A549 (cell line): ENCODE results near the gene SEC16A. TPM values are rescaled to one million over a fixed set of nuclear protein-coding genes. Genes with fewer than 3 reads are reported as not detected.
A peak's percentile ranks its signal among the peaks of the same experiment; 100 is the strongest.
"Not testable (repeated sequence)": the region's sequence is repeated elsewhere in the genome, so short reads cannot be mapped to it uniquely, and the experiment has no call there.

ENCODE experiments used
- ATAC-seq, 2 experiments: fragments of 200-7000 bp in 1 of 2; fragments of >200 bp in 1 of 2; cut with Nextera tagmentation in 1 of 2; cut with Tn5 transposase in 1 of 2; 3 replicates each; pipeline versions ENCODE4 v1.8.0 to v1.9.1; 2018 to 2020; ENCODE audit warnings: mild to moderate bottlenecking in 1 of 2, moderate library complexity in 1 of 2
- CTCF ChIA-PET: fragments of 300-600 bp; sonication (Branson Sonifier 250); formaldehyde crosslinking; extraction: SDS; loops from one replicate; lab custom pipeline; 2021; ENCODE audit warnings: antibody characterized with exemption, inconsistent platforms; lab: Yijun Ruan, JAX
- POLR2A ChIA-PET: fragments of 350-600 bp; formaldehyde crosslinking; extraction: SDS; loops from one replicate; lab custom pipeline; 2021; ENCODE audit warnings: antibody characterized with exemption, inconsistent platforms; lab: Yijun Ruan, JAX
- DNase-seq, 2 experiments: peaks; one replicate each; pipeline versions ENCODE4 v3.0.0 to v3.0.0-alpha.2; 2011 to 2016; ENCODE audit warnings: low read depth in 1 of 2, low spot score in 1 of 2
- FAIRE-seq: peaks from 2 replicates; lab custom pipeline; 2011; peaks lifted over from hg19 to GRCh38; lab: Jason Lieb, UNC
- H3K27ac ChIP-seq, 2 experiments: fragments of >200 bp; sonication (Bioruptor Twin); formaldehyde crosslinking; 3 replicates each; pipeline ENCODE4 v1.5.1; 2016 to 2017
- H3K4me1 ChIP-seq: fragments of >200 bp; sonication (Bioruptor Twin); formaldehyde crosslinking; 3 replicates; pipeline ENCODE4 v1.6.1; 2016
- H3K4me2 ChIP-seq: fragments of >200 bp; sonication (Bioruptor Twin); formaldehyde crosslinking; 3 replicates; pipeline ENCODE4 v1.6.1; 2016
- H3K4me3 ChIP-seq: fragments of >200 bp; sonication (Bioruptor Twin); formaldehyde crosslinking; 3 replicates; pipeline ENCODE4 v1.5.1; 2016
- H3K9me3 ChIP-seq: fragments of >200 bp; sonication (Bioruptor Twin); formaldehyde crosslinking; 3 replicates; pipeline ENCODE4 v1.6.1; 2016
- BCL3 ChIP-seq: fragments of >200 bp; sonication (Bioruptor Twin); formaldehyde crosslinking; IDR thresholded peaks from 3 replicates; pipeline ENCODE4 v1.6.1; 2016
- CHD2 ChIP-seq: fragments of 150-350 bp; IDR thresholded peaks from 2 replicates; pipeline ENCODE4 v1.6.1; 2014; ENCODE audit warnings: low read length; ENCODE audit not compliant: partially characterized antibody
- EHF ChIP-seq: fragments of 250-450 bp; sonication (Bioruptor Pico); IDR thresholded peaks from 2 replicates; pipeline ENCODE4 v1.5.0; 2020; ENCODE audit warnings: mild to moderate bottlenecking
- ESRRA ChIP-seq: fragments of 150-350 bp; IDR thresholded peaks from 2 replicates; pipeline ENCODE4 v1.6.1; 2014; ENCODE audit warnings: mild to moderate bottlenecking, low read length, borderline replicate concordance
- FOSL2 ChIP-seq, 2 experiments: fragments of 450-650 bp in 1 of 2; fragments of >200 bp in 1 of 2; sonication (Bioruptor Twin) in 1 of 2; formaldehyde crosslinking; IDR thresholded peaks; 2 replicates each; pipeline versions ENCODE4 v1.5.0 to v1.6.1; 2016 to 2020; ENCODE audit warnings: mild to moderate bottlenecking in 1 of 2, moderate library complexity in 1 of 2
- HOXA7 ChIP-seq: fragments of 250-450 bp; sonication (Bioruptor Pico); IDR thresholded peaks from 2 replicates; pipeline ENCODE4 v1.5.0; 2020; ENCODE audit warnings: mild to moderate bottlenecking, moderate library complexity
- JUN ChIP-seq, 2 experiments: fragments of >200 bp; sonication (Bioruptor Twin); formaldehyde crosslinking; IDR thresholded peaks; 2 replicates in 1 of 2; 3 replicates in 1 of 2; pipeline ENCODE4 v1.6.1; 2016 to 2017
- NR3C1 ChIP-seq: fragments of >200 bp; sonication (Bioruptor Twin); formaldehyde crosslinking; IDR thresholded peaks from 3 replicates; pipeline ENCODE4 v1.6.1; 2017
- PHF8 ChIP-seq: fragments of 200-600 bp; sonication (generic); IDR thresholded peaks from 2 replicates; pipeline ENCODE4 v1.6.1; 2016; ENCODE audit warnings: low read depth, mild to moderate bottlenecking, antibody characterized with exemption, moderate library complexity, borderline replicate concordance
- RAD21 ChIP-seq, 2 experiments: fragments of >200 bp in 1 of 2; sonication (Bioruptor Twin) in 1 of 2; formaldehyde crosslinking in 1 of 2; IDR thresholded peaks in 1 of 2; conservative IDR thresholded peaks in 1 of 2; 2 replicates in 1 of 2; 3 replicates in 1 of 2; pipeline ENCODE4 v1.6.1; 2012 to 2018; ENCODE audit warnings: inconsistent platforms in 1 of 2
- RFX5 ChIP-seq: fragments of 450-650 bp; IDR thresholded peaks from 2 replicates; pipeline ENCODE4 v1.7.1; 2014; ENCODE audit warnings: antibody characterized with exemption, mild to moderate bottlenecking, moderate library complexity
- RNF2 ChIP-seq: fragments of 200-600 bp; sonication (generic); IDR thresholded peaks from 2 replicates; pipeline ENCODE4 v1.6.1; 2016; ENCODE audit warnings: low read depth, mild to moderate bottlenecking, antibody characterized with exemption, moderate library complexity, borderline replicate concordance
- ZNF302 ChIP-seq: fragments of 250-450 bp; sonication (Bioruptor Pico); IDR thresholded peaks from 2 replicates; pipeline ENCODE4 v1.9.0; 2021; ENCODE audit warnings: inconsistent platforms, mild to moderate bottlenecking, moderate library complexity
- ZSCAN20 ChIP-seq: fragments of 250-450 bp; sonication (Bioruptor Pico); IDR thresholded peaks from 2 replicates; pipeline ENCODE4 v1.8.0; 2022; ENCODE audit warnings: mild to moderate bottlenecking, moderate library complexity
- WGBS: methylation state at CpG from one replicate; pipeline ENCODE4 v1.1.6; 2017; ENCODE audit errors: missing lambda C conversion rate; 5-methylcytosine and 5-hydroxymethylcytosine counted together
- polyA plus RNA-seq, 4 experiments: library from polyadenylated mRNA; depleted of rRNA in 3 of 4; stranded (reverse); fragments of >200 nt; fragmentation: RNase III in 1 of 4; extraction: RNeasy Plus Mini Kit Qiagen cat#74134 plus additional on column Dnase treatment in 1 of 4; gene quantifications; 2 replicates in 3 of 4; 3 replicates in 1 of 4; pipeline ENCODE4 v1.2.3, GENCODE V29; 2011 to 2017
- TF ChIP-seq, protein P1 (sequence below): IDR thresholded peaks from 2 replicates; pipeline ENCODE4 v1.6.1; 2012
- TF ChIP-seq, protein P2 (sequence below): fragments of >200 bp; sonication (Bioruptor Twin); formaldehyde crosslinking; IDR thresholded peaks from 3 replicates; pipeline ENCODE4 v1.5.1; 2016

The SEC16A gene
- polyA plus RNA-seq, 2 of the 4 experiments (the other 2 are of a cell fraction), result 24.2 to 38.0 TPM

DNA sequence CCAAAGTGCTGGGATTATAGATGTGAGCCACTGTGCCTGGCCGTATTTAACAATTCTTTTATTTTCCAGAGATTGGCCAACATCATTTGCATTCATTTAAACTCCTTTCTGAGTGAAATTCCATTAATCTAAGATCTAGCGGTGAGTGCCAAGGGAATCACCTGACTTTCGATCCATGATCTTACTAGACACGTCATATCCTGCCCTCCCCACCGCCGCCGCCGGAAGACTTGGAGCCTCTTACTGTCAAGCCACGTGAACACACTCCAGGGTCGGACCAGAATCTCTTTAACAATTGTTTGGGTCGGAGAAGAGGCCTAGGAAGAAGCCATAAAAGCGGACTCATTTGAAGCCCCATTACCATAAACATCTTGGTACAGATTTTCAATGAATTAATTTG, 56.1 kb downstream of the SEC16A start:
- no peaks in the 10 kb centered on the region for H3K4me1 ChIP-seq
- DNase-seq (no peak), ATAC-seq (no peak), FAIRE-seq (no peak)
- 94% methylated on average over 12 of the region's 12 CpGs for WGBS
- ChIA-PET CTCF (interaction anchor here (0.6 to 1.8 kb wide), 3 partner anchors 10 to 16 kb away, joined by 3 to 5 read pairs (median 3); no protein-coding TSS in a partner anchor), POLR2A (no interaction called here)
- H3K4me3 ChIP-seq, result no peak overlapping the region
- TF ChIP-seq BCL3 (no peak), CHD2 (no peak), ZSCAN20 (no peak), ZNF302 (no peak), PHF8 (no peak), NR3C1 (no peak), ESRRA (no peak), FOSL2 (IDR thresholded peaks at IDR 0.05) (no peak), FOSL2 (CRISPR knock-in tag; IDR thresholded peaks at IDR 0.05) (no peak), HOXA7 (CRISPR knock-in tag) (no peak), RNF2 (no peak), RAD21 (conservative IDR thresholded peaks at IDR 0.05 in 1 of 2, IDR thresholded peaks at IDR 0.05 in 1 of 2) (no peak), RFX5 (no peak)
- TF ChIP-seq, protein P1, sequence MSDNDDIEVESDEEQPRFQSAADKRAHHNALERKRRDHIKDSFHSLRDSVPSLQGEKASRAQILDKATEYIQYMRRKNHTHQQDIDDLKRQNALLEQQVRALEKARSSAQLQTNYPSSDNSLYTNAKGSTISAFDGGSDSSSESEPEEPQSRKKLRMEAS, result no peak
- TF ChIP-seq, protein P2, sequence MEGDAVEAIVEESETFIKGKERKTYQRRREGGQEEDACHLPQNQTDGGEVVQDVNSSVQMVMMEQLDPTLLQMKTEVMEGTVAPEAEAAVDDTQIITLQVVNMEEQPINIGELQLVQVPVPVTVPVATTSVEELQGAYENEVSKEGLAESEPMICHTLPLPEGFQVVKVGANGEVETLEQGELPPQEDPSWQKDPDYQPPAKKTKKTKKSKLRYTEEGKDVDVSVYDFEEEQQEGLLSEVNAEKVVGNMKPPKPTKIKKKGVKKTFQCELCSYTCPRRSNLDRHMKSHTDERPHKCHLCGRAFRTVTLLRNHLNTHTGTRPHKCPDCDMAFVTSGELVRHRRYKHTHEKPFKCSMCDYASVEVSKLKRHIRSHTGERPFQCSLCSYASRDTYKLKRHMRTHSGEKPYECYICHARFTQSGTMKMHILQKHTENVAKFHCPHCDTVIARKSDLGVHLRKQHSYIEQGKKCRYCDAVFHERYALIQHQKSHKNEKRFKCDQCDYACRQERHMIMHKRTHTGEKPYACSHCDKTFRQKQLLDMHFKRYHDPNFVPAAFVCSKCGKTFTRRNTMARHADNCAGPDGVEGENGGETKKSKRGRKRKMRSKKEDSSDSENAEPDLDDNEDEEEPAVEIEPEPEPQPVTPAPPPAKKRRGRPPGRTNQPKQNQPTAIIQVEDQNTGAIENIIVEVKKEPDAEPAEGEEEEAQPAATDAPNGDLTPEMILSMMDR, result no peak
- H3K4me2 ChIP-seq, result no peak overlapping the region
- H3K27ac ChIP-seq, result no peak overlapping the region
- H3K9me3 ChIP-seq, result no peaks in the 10 kb centered on the region

- H3K9me3 ChIP-seq, ATAC-seq, H3K4me1 ChIP-seq, H3K4me2 ChIP-seq, FAIRE-seq, H3K27ac ChIP-seq, H3K4me3 ChIP-seq, DNase-seq: not testable (repeated sequence)
- CTCF ChIA-PET, result interaction anchor here (0.8 to 3.9 kb wide), 6 partner anchors 9 to 33 kb away, joined by 3 to 30 read pairs (median 6); partner anchors contain the start of gene INPP5E
- WGBS, result 70% methylated on average over 7 of the region's 7 CpGs
- POLR2A ChIA-PET, result interaction anchor here (1.1 kb wide), 2 partner anchors 24 to 200 kb away, joined by 4 read pairs; no protein-coding TSS in a partner anchor
These were observed 57.5 kb downstream of the SEC16A start for GRCh38 chr9:136425367-136425766.

- ATAC-seq, result peak in 1 of 2 experiments; percentile 19; a peak in 3 of 6 replicates
- Histone ChIP-seq H3K27ac (no peak overlapping the region), H3K4me2 (no peak overlapping the region)
- no peak for TF ChIP-seq EHF (CRISPR knock-in tag)
- 0 out of 5 replicates have a peak, but pooled peaks of 1 of the 2 experiments have one; percentile 14 for TF ChIP-seq JUN (IDR thresholded peaks at IDR 0.05)
- TF ChIP-seq, all 56 proteins: peak for 1
- Histone ChIP-seq H3K4me1 (no peaks in the 10 kb centered on the region), H3K9me3 (no peaks in the 10 kb centered on the region), H3K4me3 (no peak overlapping the region)
- no peak for DNase-seq
- ChIA-PET POLR2A (interaction anchor here (1.1 to 1.2 kb wide), 3 partner anchors 23 to 200 kb away, joined by 4 read pairs; no protein-coding TSS in a partner anchor), CTCF (interaction anchor here (1.0 to 3.9 kb wide), 7 partner anchors 9 to 24 kb away, joined by 3 to 30 read pairs (median 5); partner anchors contain the start of gene INPP5E)
- no peak for FAIRE-seq
- 94% methylated on average over 26 of the region's 27 CpGs for WGBS
These were observed 58.0 kb downstream of the SEC16A start for GRCh38 chr9:136424750-136425362.
